Renal pelvis (tissue), 4 donors: Measurements from ENCODE around the gene SRD5A1. TPM values are rescaled to one million over a fixed set of nuclear protein-coding genes. Genes with fewer than 3 reads are reported as not detected.

ENCODE experiments used
- DNase-seq: peaks from one replicate; pipeline ENCODE4 v3.0.0-alpha.2; 2013
- polyA plus RNA-seq, 3 donors: library from polyadenylated mRNA; unstranded; fragments of 120-200 nt; gene quantifications; one replicate each; pipeline ENCODE4 v1.2.1, GENCODE V29; 2013; ENCODE audit not compliant: insufficient read length in 3 of 3

Gene SRD5A1
- polyA plus RNA-seq, 3 donors, result 11.6 to 12.5 (median 11.7) TPM

DNA sequence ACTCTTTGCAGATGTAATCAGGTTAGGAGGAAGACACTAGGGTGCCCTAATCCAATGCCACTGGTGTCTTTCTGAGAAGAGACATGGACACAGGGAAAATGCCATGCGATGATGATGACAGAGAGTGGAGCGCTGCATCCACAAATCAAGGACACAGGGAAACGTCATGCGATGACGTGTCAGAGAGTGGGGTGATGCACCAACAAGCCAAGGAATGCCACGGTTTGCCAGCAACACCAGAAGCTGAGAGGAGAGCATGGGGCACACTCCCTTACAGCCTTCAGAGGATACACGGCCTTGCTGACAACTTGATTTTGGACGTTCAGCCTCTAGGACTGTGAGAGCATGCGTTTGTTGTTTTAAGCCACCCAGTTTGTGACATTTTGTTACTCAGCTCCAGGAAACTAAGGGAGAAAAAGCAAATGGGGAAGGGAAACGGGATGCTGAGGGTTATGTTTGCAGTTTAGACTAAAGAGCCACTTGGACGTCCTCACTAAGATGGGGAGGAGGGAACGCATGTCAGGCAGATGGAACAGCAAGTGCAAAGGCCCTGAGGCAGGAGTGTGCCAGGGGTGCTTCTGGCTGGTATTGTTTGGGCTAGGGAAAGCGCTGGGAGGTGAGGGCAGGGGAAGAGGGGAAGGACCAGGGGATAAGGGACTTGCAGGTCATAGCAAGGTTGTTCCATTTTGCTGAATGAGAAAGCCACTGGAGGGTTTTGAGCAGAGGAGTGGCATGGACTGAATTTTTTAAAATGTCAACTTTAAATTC lies 77.5 kb downstream of the SRD5A1 start:
- DNase-seq, result no peak

GRCh38 chr5:6711409-6712141 lies 78.3 kb downstream of the SRD5A1 start:
- DNase-seq, result no peak

DNA sequence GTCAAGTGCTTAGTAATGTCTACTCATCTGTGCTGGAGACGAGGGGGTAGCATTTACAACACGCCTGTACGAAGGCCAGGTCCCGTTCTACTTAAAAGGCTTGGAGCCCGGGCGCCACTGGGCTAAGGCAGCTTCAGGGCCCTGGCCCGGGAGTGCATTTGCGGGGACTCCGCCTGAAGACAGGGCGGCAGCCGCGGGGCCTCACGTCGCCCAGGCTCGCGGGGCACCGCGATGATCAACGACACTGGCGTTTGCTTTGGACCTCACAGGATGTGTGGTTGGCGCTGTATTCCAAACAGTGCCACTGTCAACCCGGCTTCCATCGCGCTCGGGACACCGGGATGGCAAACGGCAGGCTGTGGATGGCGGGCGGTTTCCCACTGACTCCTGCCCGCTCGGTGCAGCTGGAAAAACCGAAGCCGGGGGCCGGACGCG lies 78.9 kb downstream of the SRD5A1 start:
- peak; percentile 29 for DNase-seq

- DNase-seq, result peak; percentile 96
These were observed 79.5 kb downstream of the SRD5A1 start for GRCh38 chr5:6712577-6713273.

DNA sequence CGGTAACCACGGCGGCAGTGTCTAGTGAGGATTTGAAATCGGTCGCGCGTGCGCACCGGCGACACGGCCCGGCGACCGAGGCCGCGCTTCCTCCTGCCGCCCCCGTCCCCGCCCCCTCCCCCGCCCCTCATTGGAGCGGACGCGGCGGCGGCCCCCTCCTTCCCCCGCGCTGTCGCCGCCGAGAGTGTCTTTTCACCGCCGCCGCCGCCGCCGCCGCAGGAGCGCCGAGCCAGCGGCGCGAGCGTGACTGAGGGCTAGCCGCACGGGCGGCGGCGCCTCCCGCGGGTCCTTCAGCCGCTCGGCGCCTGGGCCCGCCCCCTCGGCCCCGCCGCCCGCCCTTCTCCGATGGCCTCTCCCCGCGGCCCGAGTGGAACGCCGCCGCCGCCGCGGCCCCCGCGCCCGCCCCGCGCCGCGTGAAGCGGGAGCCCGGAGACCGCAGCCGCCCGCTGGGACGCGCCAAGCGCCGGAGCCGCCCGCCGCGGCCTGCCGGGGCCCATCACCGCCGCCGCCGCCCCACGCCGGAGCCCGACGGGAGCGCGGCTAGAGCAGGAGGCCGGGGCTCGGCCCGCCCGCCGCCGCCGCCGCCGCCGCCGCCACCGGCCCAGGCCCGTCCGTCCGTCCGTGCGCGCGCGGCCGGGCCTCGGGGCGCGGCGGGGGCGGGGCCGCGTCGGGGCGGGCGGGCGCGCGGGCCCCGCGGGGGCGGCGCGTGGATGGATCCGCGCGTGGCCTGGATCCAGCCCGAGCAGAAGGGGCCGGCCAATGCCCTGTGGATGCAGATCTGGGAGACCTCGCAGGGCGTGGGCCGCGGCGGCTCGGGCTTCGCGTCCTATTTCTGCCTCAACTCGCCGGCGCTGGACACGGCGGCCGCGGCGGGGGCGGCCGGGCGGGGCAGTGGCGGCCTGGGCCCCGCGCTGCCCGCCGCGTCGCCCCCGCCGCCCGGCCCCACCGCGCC lies 80.3 kb downstream of the SRD5A1 start, which contains the start of gene TENT4A:
TSS of gene TENT4A (plus strand) at position 159 of the 952 bp plus-strand sequence. CDS start at position 711, 552 bp downstream.
- no peak for DNase-seq

- no peak for DNase-seq
These were observed 81.2 kb downstream of the SRD5A1 start for GRCh38 chr5:6714226-6715041.

DNA sequence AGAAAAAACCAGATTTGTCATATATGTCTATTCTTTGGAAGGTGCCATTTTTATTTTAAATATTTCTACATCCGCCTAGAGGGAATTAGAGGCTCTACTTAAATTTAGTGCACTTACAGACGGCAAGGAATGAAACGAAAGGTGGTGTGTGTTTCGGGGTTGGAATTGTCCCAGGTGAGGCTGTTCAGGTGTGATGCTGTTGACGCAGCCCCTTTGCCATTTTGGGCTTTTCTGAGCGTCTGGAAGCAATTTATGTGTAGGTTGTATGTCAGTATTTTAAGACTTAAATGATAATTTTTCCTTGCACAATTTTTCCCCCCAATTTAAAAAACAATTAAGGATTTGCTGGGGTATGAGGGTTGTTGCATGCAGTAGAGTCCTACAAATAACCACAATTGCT lies 82.0 kb downstream of the SRD5A1 start:
- DNase-seq, result no peak

DNA sequence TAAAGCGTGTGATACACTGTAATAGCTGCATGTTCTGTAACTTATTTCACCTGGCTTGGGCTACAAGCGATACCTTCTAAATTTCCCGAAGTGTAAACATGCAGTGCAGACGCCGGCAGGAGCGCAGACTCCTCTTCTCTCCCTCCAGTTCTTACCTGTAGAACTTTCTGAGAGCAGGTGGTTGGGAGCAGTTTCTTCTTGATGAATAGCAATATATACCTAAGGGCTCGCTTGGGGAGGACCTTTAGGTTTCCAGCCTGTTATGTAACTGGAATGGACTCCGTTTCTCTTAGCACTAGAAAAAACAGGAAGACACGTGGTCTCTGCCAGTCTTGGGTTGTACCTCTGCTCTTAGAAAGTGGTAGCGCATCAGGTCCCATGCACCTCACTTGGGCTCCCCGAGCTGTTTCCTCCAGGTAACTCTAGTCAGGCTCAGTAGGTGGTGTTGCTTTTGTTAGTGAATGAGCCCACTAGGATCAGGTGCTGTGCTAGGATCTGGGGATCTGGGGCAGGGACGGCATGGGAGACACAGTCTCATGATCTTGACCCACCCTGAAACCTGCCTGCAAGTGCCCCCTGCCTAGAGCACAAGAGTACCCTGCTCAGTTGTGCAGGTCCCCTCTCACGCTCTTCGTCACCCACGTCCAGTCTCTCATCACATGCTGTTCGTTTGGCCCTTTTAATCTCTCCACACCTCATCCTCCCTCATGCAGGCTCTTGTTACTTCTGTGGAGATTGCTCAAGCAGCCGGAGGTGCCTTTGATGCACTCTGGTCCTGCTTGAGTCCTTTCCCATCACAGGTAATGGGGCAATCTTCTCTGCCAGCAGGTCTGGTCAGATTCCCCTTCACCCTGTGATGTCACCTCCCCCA lies 82.8 kb downstream of the SRD5A1 start:
- no peak for DNase-seq

- DNase-seq, result no peak
These were observed 83.4 kb downstream of the SRD5A1 start for GRCh38 chr5:6716629-6717149.

DNA sequence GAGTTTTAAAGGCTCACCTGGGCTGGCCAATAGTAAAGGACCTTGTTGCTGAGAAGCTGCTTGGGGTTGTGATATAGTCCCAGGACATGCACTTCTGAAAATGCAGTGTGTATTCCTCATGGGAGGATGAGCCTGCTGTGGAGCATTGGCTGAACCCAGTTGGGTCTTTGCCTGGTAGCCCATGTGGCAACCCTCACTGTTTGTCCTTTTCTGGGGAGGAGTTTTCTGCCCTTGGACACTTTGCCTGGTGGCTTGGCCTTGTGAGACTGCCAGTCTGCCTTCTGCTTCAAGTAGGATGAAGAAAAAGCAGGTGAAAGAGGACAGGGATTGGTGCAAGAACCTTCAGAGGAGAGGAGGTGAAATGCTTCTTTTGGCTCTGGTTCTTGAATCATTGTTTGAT lies 84.0 kb downstream of the SRD5A1 start:
- no peak for DNase-seq

GRCh38 chr5:6717687-6718086 lies 84.4 kb downstream of the SRD5A1 start:
- DNase-seq, result no peak

DNA sequence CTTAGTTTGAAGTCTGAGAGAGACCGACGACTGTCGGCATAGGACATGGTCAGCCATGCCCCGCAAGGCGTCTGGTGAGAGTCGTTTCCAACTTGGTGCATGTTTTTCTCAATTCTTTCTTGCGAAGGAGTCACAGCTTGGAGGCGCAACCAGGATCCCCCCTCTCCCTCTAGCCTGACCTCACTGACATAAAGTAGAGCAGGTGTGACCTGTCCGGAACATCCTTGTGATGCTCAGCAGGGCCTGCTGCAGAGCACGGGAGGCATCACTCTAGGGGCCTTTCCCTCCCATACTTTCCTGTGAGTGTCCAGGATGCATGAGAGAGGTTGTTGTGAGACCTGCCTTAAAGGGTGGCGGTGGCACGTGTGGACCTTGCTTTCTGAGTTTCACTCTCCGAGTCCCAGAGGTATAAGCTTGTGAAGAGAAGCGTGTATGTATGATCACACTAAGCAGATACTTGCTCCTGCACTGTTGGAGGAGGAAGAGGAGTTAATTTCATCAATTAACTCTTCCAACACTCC lies 85.0 kb downstream of the SRD5A1 start:
- DNase-seq, result no peak

GRCh38 chr5:6718718-6719117 lies 85.5 kb downstream of the SRD5A1 start:
- DNase-seq, result no peak

DNA sequence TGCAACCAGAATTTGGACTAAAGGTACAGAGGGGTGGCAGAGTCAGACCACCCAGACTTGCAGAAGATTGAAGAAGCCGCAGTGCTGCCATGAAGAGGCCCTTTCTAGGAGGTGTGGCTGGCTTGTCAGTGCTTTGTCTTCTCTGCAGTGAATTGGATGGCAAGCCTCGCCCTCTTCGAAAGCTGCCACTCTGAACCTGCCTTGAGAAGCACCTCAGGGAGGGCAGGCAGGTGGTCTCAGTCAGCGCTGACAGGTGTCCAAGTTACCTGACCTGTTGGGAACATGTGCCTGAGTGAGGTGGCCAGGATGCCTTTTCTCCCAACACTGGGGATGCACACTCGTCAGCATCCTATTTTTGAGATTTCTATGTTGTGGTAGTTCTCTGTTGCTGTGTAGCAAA lies 86.2 kb downstream of the SRD5A1 start:
- DNase-seq, result no peak

GRCh38 chr5:6719896-6720560 lies 86.8 kb downstream of the SRD5A1 start:
- DNase-seq, result no peak

DNA sequence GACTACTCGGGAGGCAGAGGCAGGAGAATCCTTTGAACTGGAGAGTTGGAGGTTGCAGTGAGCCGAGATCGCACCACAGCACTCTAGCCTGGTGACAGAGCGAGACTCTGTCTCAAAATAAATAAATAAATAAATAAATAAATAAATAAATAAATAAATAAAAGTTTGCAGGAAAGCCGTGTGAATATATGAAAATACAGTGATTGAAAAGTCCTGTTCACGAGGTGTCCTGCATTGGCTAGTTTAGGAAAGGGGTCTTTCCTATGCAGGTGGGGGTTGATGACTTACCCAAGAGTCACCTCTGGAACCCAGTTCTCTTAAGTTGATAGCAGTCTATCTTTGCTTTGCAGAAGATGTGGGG lies 87.3 kb downstream of the SRD5A1 start:
- DNase-seq, result no peak

DNA sequence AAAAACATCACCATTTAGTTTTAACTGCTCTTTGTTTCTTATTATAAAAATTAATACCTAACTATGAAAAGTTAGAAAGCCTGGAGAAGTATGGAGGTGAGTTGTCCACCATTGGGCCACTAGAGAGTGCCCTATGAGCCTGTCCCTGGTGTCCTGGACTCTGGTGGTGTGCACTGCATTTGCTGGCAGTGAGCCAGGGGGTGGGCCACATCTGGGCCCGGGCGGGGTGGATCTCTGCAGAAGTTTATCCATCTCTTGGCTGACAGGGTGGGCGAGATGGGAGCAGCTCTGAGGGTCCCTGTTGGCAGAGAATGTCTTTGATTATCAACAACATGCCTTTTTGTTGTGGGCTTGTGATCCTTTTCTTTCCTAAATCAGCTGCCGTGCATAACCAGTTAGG lies 88.2 kb downstream of the SRD5A1 start:
- no peak for DNase-seq

- DNase-seq, result no peak
These were observed 88.8 kb downstream of the SRD5A1 start for GRCh38 chr5:6722015-6722414.
